ENCODE results near the gene TAF7L.

GRCh38 chrX:101232316-101232715 is 58.8 kb downstream of the TAF7L start:
- TF ChIP-seq CTCF (IDR thresholded peaks at IDR 0.05; ENCODE audit: insufficient read depth, low read length, poor library complexity, severe bottlenecking) = no peak
- no peak for TF ChIP-seq EZH2phosphoT487 (conservative IDR thresholded peaks at IDR 0.05; ENCODE audit: low read length)

All from SU-DHL-6 (cell line).